ENCODE data around the gene FASN.

FASN gene

GRCh38 chr17:82037092-82037888 is 60.7 kb downstream of the FASN start, which contains the start of gene DCXR:
Gene DCXR, minus strand, starts transcription at chr17:82037697. Its CDS starts 15 bp downstream, at chr17:82037682.
- DNase-seq (ENCODE audit: low read depth, low spot score): peak; percentile 91
- H3K4me3 ChIP-seq (ENCODE audit: low read length): peak within 1 kb of the TSS; percentile 75

GRCh38 chr17:82036634-82037091 is 61.4 kb downstream of the FASN start:
- peak overlapping the region; percentile 75 for H3K4me3 ChIP-seq (ENCODE audit: low read length)
- no peak for DNase-seq (ENCODE audit: low read depth, low spot score)

GRCh38 chr17:82035956-82036633 is 61.9 kb downstream of the FASN start:
- H3K4me3 ChIP-seq (ENCODE audit: low read length): peak overlapping the region; percentile 75; the same call in 1 of the 2 replicates

GRCh38 chr17:82035488-82035887 is 62.5 kb downstream of the FASN start:
- DNase-seq (ENCODE audit: low read depth, low spot score): no peak
- no peak overlapping the region for H3K4me3 ChIP-seq (ENCODE audit: low read length)

More at GRCh38 chr17:82035956-82036633, 61.9 kb downstream of the FASN start:
- no peak for DNase-seq (ENCODE audit: low read depth, low spot score)

DNA sequence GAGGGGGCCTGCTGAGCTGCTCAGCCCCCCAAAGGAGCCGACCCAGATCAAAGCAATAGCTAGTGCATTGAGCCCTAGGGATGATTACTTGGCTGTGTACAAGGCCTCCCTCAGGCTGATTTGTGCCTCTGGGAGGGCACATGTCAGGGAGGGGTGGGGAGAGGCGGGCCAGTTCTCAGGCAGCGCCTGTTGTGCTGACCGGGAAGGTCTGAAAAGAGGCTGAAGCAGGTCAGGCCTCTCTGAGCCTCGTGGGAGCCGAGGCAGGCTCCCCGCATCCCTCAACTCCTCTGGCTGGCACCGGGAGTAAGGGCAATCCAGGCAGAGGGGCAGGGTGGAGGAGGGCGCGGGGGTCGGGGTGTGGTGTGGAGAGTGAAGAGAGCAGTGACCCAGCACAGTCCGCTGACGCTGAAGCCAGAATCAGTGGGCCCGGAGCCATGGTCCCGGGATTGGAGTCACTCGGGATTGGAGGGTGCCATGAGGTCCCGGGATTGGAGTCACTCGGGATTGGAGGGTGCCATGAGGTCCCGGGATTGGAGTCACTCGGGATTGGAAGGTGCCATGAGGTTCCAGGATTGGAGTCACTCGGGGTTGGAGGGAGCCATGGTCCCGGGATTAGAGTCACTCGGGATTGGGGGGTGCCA is 63.5 kb downstream of the FASN start:
- no peak overlapping the region for H3K4me3 ChIP-seq (ENCODE audit: low read length)
- DNase-seq (ENCODE audit: low read depth, low spot score): no peak

GRCh38 chr17:82033359-82034085 is 64.5 kb downstream of the FASN start:
- no peak overlapping the region for H3K4me3 ChIP-seq (ENCODE audit: low read length)
- no peak for DNase-seq (ENCODE audit: low read depth, low spot score)

- no peak for DNase-seq (ENCODE audit: low read depth, low spot score)
- H3K4me3 ChIP-seq (ENCODE audit: low read length): peak overlapping the region; percentile 41
These were observed 66.0 kb downstream of the FASN start for GRCh38 chr17:82031885-82032627.

GRCh38 chr17:82031303-82031884 is 66.6 kb downstream of the FASN start, which contains the start of gene RAC3:
Gene RAC3, plus strand, starts transcription at chr17:82031678. Its CDS starts 84 bp downstream, at chr17:82031762.
- DNase-seq (ENCODE audit: low read depth, low spot score): no peak
- H3K4me3 ChIP-seq (ENCODE audit: low read length): peak within 1 kb of the TSS; percentile 57

DNA sequence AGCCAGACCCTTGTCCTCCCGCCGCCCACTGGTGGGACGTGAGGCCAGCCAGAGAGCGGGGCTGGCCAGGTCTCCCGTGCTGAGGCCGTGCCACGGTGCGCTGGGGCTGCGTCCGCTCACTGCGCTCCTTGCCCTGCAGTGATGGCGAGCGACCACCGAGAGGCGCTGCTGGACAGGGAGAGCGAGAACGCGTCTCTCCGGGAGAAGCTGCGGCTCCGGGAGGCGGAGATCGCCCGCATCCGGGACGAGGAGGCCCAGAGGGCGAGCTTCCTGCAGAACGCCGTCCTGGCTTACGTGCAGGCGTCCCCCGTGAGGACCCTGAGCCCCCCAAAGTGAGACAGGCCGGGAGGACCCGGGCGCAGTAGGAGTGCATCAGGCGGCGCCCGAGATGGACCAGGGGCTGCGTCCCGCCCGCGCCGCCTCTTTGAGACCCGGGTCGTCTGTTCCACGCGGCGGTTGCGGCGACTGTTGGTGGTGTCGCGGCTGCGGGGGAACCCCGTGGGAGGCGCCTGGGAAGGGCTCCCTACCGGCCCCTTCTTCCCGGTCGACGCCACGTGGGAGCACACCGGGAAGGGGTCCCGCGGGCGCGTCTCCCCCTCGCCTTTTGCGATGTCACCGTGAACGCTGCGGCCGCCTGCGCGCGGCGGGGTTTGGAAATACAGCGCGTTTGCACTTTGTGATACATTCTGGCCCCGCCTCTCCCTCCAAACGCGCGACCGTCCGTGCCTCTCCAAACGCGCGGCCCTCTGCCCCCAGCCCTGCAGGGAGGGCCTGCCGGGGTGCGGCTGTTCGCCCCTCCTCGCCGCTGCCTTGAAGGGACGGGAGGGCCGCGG is 67.3 kb downstream of the FASN start:
- peak; percentile 84 for DNase-seq (ENCODE audit: low read depth, low spot score)
- peak overlapping the region; percentile 57 for H3K4me3 ChIP-seq (ENCODE audit: low read length)

GRCh38 chr17:82029990-82030469 is 68.0 kb downstream of the FASN start:
- no peak for DNase-seq (ENCODE audit: low read depth, low spot score)
- H3K4me3 ChIP-seq (ENCODE audit: low read length): peak overlapping the region; percentile 57

DNA sequence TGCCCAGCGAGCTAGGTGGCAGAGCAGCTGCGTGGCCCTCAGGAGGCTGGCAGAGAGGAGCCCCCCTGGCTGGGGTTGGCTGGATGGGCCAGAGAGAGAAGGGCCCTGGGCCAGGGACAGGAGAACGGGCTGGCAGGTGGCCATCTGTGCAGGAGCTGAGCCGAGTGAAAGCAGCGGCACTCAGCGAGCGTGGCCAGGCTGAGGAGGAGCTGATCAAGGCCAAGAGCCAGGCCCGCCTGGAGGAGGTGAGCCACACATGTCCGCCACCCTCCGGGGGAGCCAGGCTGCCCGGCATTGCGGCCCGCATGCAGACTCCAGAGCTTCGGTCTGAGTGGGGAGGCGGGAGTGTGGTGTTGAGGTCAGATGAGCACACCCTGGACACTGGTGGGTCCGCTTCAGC is 68.6 kb downstream of the FASN start:
- H3K4me3 ChIP-seq (ENCODE audit: low read length): no peak overlapping the region
- no peak for DNase-seq (ENCODE audit: low read depth, low spot score)

- H3K4me3 ChIP-seq (ENCODE audit: low read length): no peak overlapping the region
- DNase-seq (ENCODE audit: low read depth, low spot score): no peak
These were observed 69.1 kb downstream of the FASN start for GRCh38 chr17:82028966-82029365.
